Stimulated activated CD8-positive, alpha-beta memory T cell treated with anti-CD3 and anti-CD28 coated beads, Interleukin-4, amount 100 ng/mL, for 1 hour (primary cell): ENCODE measurements around the gene NAPA.

Experiments used
- DNase-seq, 2 donors: peaks; one replicate each; pipeline ENCODE4 v3.0.0-alpha.2; 2020; ENCODE audit warnings: low read depth in 2 of 2, low spot score in 1 of 2

The NAPA gene

GRCh38 chr19:47514869-47515588 is at the start of gene NAPA:
Gene NAPA (minus strand): TSS chr19:47515063. CDS start chr19:47514940, 123 bp downstream.
- DNase-seq, result peak; percentile 100

- no peak for DNase-seq
Measured at GRCh38 chr19:47564081-47564480, 49.2 kb upstream of the NAPA start.

GRCh38 chr19:47561440-47562057 is 46.7 kb upstream of the NAPA start:
- DNase-seq, result no peak

- no peak for DNase-seq
Measured at GRCh38 chr19:47560999-47561398, 46.1 kb upstream of the NAPA start.

GRCh38 chr19:47550129-47550528 is 35.3 kb upstream of the NAPA start:
- no peak for DNase-seq

GRCh38 chr19:47549261-47549862 is 34.5 kb upstream of the NAPA start:
- no peak for DNase-seq

GRCh38 chr19:47547199-47547598 is 32.3 kb upstream of the NAPA start:
- DNase-seq, result no peak

- no peak for DNase-seq
Measured at GRCh38 chr19:47545061-47545948, 30.4 kb upstream of the NAPA start.

GRCh38 chr19:47544476-47544875 is 29.6 kb upstream of the NAPA start:
- DNase-seq, result no peak

GRCh38 chr19:47544075-47544474 is 29.2 kb upstream of the NAPA start:
- no peak for DNase-seq

GRCh38 chr19:47542030-47542475 is 27.2 kb upstream of the NAPA start:
- no peak for DNase-seq

GRCh38 chr19:47541518-47541917 is 26.7 kb upstream of the NAPA start:
- DNase-seq, result no peak

GRCh38 chr19:47540748-47541147 is 25.9 kb upstream of the NAPA start:
- no peak for DNase-seq

GRCh38 chr19:47539747-47540311 is 25.0 kb upstream of the NAPA start:
- peak; percentile 9 to 18 for DNase-seq

GRCh38 chr19:47538812-47539211 is 23.9 kb upstream of the NAPA start:
- no peak for DNase-seq

- DNase-seq, result no peak
Measured at GRCh38 chr19:47537493-47537892, 22.6 kb upstream of the NAPA start.

GRCh38 chr19:47534628-47535027 is 19.8 kb upstream of the NAPA start:
- no peak for DNase-seq

GRCh38 chr19:47531640-47532387 is 17.0 kb upstream of the NAPA start:
- no peak for DNase-seq

GRCh38 chr19:47529018-47529742 is 14.3 kb upstream of the NAPA start:
- DNase-seq, result no peak

GRCh38 chr19:47526798-47527197 is 11.9 kb upstream of the NAPA start:
- DNase-seq, result no peak
